ENCODE data around the gene TBC1D22A.

GRCh38 chr22:47161631-47162030, 399.2 kb downstream of the TBC1D22A start:
- no peak for TF ChIP-seq CTCF (IDR thresholded peaks at IDR 0.05)
- no peak for TF ChIP-seq POLR2A (IDR thresholded peaks at IDR 0.05)
